Activated T-cell treated with anti-CD3 and anti-CD28 coated beads, Interleukin-2, amount 50 U/mL, for 24 hours (primary cell): ENCODE results near the gene PTMS.
"Not testable (repeated sequence)": the region's sequence is repeated elsewhere in the genome, so short reads cannot be mapped to it uniquely, and the experiment has no call there.

Experiments
- DNase-seq: peaks from one replicate; pipeline ENCODE4 v3.0.0-alpha.2; 2020
- H3K27ac Mint-ChIP-seq: 2 replicates; pipeline ENCODE4 v1.8.0; 2020; ENCODE audit warnings: mild to moderate bottlenecking, mixed read lengths
- H3K27me3 Mint-ChIP-seq: 2 replicates; pipeline ENCODE4 v1.8.0; 2020; ENCODE audit warnings: mixed read lengths
- H3K36me3 Mint-ChIP-seq: 2 replicates; pipeline ENCODE4 v1.8.0; 2020; ENCODE audit warnings: low read depth, mixed read lengths
- H3K4me1 Mint-ChIP-seq: 2 replicates; pipeline ENCODE4 v1.8.0; 2020; ENCODE audit warnings: low read depth, mixed read lengths
- H3K4me3 Mint-ChIP-seq: 2 replicates; pipeline ENCODE4 v1.8.0; 2020; ENCODE audit warnings: mild to moderate bottlenecking, moderate library complexity, mixed read lengths
- H3K9me3 Mint-ChIP-seq: 2 replicates; pipeline ENCODE4 v1.8.0; 2020; ENCODE audit warnings: mixed read lengths

PTMS gene

DNA sequence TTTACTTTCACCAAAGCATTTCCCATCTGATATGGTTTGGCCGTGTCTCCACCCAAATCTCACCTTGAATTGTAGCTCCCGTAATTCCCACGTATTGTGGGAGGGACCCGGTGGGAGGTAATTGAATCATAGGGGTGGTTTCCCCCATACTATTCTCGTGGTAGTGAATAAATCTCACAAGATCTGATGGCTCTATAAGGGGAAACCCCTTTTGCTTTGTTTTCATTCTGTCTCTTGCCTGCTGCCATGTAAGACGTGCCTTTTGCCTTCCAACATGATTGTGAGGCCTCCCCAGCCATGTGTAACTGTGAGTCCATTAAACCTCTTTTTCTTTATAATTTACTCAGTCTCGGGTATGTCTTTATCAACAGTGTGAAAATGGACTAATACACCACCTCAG lies 22.9 kb upstream of the PTMS start:
- Mint-ChIP-seq H3K36me3 (peaks cover 45% of the 10 kb centered on the region), H3K4me3 (peak overlapping the region; percentile 24), H3K4me1 (peaks cover 45% of the 10 kb centered on the region), H3K27ac (peak overlapping the region; percentile 92)
- not testable (repeated sequence) for H3K27me3 Mint-ChIP-seq, DNase-seq, H3K9me3 Mint-ChIP-seq

DNA sequence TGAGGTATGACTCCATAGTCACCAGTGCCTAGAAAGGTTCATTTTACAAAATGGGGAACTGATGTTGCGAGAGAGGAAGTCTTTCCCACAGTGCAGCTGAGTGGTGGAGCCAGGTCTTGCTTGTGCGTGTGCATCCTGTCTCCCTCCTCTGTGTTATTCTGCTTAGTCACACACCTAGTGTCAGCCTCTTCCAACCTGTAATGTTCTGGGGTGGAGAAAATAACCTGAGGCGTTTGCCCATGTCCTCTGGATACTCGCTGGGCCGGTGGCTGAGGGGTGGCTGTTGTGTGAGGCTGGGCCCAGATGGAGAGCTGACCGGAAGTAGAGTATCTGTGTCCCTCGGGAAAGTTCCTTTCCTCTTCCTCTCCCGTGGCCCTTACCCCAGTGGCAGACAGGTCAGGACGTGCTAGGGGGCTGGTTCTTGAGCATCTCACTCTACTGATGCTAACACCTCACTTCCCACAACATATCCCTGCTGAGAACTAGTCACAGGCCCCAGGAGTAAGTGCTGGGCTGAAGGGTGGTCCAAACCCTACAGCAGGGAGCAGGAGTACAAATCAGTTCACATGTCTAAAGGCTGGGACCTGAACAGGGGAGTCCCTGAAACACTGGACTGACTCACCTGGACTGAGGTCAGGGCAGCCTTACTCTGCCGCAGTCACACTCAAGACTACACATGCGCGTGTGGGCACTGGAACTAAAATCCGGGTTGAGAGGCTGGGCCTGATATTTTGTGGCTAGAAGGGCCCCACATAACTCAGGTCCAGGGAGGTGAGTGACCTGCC lies 20.2 kb upstream of the PTMS start:
- peaks cover 49% of the 10 kb centered on the region for H3K4me1 Mint-ChIP-seq
- H3K36me3 Mint-ChIP-seq: peaks cover 71% of the 10 kb centered on the region
- peak overlapping the region; percentile 90 for H3K27ac Mint-ChIP-seq
- no peaks in the 10 kb centered on the region for H3K27me3 Mint-ChIP-seq
- no peak overlapping the region for H3K4me3 Mint-ChIP-seq
- DNase-seq: no peak
- peaks cover 9% of the 10 kb centered on the region for H3K9me3 Mint-ChIP-seq

DNA sequence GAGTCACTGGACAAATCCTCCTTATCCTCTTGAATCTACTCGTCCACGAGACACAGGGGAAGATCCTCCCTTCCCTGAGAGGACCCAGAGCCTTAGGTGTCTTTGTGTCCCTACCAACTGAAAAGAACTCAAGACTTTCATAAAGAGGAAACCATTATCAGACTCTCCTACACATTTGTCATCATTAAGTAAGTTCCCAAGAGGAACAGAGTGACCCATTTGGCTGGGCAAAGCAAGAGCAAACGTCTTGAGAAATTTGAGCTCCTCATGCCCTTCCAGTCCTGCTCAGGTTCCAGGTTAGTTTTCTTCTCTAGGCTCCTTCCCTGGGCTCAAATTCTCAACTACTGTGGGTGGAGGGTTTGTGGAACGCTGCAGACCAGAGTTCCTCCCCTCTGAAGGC lies 18.9 kb upstream of the PTMS start:
- Mint-ChIP-seq H3K27me3 (no peaks in the 10 kb centered on the region), H3K27ac (peak overlapping the region; percentile 90), H3K4me3 (no peak overlapping the region), H3K4me1 (peaks cover 57% of the 10 kb centered on the region), H3K36me3 (peaks cover 84% of the 10 kb centered on the region), H3K9me3 (peaks cover 9% of the 10 kb centered on the region)
- DNase-seq: no peak

DNA sequence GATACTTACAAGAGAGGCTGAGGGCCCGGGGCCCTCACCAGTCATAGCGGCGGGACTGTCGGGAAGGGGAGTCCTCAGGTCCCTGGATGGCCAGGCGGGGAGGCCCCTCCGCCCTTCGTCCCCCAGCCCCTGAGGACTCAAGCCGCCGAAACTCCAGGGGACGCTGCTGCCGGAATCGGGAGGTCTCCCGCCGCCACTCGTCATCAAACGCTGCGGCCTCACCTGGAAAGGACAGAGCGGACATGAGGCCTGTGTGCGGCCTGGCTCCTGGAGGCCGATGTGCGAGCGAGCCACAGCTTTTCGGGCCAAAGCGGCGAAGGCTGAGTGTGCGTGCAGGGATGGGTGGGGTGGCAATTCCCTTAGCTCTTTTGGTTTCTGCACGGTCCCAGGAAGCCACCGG lies 17.4 kb upstream of the PTMS start:
- no peak overlapping the region for H3K27ac Mint-ChIP-seq
- peaks cover 88% of the 10 kb centered on the region for H3K36me3 Mint-ChIP-seq
- H3K9me3 Mint-ChIP-seq: peaks cover 2% of the 10 kb centered on the region
- H3K4me3 Mint-ChIP-seq: no peak overlapping the region
- DNase-seq: no peak
- peaks cover 46% of the 10 kb centered on the region for H3K4me1 Mint-ChIP-seq
- no peaks in the 10 kb centered on the region for H3K27me3 Mint-ChIP-seq

DNA sequence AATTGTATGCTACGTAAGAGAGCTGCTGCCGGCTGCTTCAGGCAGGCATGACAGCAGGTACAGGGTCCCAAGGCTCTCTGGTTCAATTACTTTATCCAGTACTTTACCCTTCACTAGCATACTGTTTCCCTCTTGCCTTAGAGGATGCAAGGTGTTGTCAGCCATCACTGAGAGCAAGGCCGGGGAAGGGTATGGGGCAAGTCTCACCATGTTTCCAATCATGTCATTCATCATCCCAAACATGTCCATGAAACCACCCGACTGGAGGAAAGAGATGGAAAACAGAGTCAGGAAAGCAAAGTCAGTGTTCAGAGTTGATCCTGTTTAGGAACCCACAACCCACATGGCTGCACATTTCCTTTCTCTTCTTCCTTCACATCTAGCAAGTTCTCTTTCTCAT lies 15.7 kb upstream of the PTMS start:
- H3K36me3 Mint-ChIP-seq: peaks cover 76% of the 10 kb centered on the region
- peaks cover 37% of the 10 kb centered on the region for H3K4me1 Mint-ChIP-seq
- DNase-seq: no peak
- H3K9me3 Mint-ChIP-seq: no peaks in the 10 kb centered on the region
- H3K4me3 Mint-ChIP-seq: no peak overlapping the region
- no peaks in the 10 kb centered on the region for H3K27me3 Mint-ChIP-seq
- peak overlapping the region; percentile 99 for H3K27ac Mint-ChIP-seq

DNA sequence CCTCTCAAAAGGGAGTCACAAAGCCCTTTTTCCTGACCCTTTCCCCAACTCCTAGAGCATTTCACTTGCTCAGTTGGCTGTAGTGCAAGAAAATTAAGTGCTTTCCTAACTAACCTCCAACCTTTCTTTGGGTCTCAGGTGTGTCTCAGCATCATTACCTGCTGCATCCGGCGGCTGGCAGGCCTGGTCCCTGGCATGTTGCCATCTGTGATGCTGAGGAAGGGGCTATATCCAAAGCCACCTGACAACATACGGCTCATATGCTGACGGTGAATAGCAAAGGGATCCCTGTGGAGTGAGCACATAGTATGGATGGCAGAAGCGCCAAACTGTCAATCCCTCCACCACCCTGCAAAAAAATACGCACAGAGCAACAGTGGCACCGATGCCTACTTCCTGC lies 14.4 kb upstream of the PTMS start:
- Mint-ChIP-seq H3K27me3 (no peaks in the 10 kb centered on the region), H3K36me3 (peaks cover 63% of the 10 kb centered on the region), H3K4me1 (peaks cover 27% of the 10 kb centered on the region)

DNA sequence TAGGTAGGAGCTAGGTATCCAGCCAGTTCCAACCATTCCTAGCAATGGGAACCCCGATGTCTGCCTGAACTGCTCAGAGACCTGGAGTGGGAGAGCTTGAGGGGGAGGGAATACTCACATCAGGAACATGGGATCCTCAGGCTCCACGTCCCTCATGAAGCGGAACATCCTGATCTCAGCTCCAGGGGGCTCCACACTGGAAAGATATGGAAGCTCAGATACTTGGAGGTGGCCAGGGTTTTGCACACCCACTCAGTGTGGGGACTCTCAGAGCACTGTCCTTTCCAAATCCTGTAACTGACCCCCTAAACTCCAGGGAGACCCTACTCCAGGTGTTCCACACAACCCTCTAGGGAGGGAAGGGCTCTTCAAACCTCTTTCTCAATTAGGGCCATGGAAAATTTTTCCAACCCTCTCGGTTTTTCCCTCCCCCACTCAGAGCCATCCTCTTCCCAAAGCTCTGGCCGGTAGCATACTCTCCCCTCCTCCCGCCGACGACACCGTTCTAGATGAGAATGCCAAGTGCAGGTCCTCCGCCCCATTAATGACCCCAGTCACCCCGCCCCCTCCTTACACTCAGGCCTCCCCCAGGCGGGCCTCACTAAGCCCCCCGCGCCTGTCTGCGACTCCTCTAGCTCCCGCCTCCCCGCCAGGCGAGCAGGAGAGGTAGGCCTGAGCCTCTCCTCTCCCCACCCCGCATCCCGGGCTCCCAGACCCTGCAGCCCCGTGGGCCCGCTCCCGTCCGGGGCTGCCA lies 13.8 kb upstream of the PTMS start:
- Mint-ChIP-seq H3K9me3 (no peaks in the 10 kb centered on the region), H3K27me3 (no peaks in the 10 kb centered on the region), H3K4me3 (peak overlapping the region; percentile 92), H3K36me3 (peaks cover 57% of the 10 kb centered on the region), H3K27ac (peak overlapping the region; percentile 99), H3K4me1 (peaks cover 25% of the 10 kb centered on the region)
- DNase-seq: no peak

More for the DNA sequence above, 14.4 kb upstream of the PTMS start:
- Mint-ChIP-seq H3K27ac (peak overlapping the region; percentile 99), H3K4me3 (peak overlapping the region; percentile 92), H3K9me3 (no peaks in the 10 kb centered on the region)
- DNase-seq: no peak

DNA sequence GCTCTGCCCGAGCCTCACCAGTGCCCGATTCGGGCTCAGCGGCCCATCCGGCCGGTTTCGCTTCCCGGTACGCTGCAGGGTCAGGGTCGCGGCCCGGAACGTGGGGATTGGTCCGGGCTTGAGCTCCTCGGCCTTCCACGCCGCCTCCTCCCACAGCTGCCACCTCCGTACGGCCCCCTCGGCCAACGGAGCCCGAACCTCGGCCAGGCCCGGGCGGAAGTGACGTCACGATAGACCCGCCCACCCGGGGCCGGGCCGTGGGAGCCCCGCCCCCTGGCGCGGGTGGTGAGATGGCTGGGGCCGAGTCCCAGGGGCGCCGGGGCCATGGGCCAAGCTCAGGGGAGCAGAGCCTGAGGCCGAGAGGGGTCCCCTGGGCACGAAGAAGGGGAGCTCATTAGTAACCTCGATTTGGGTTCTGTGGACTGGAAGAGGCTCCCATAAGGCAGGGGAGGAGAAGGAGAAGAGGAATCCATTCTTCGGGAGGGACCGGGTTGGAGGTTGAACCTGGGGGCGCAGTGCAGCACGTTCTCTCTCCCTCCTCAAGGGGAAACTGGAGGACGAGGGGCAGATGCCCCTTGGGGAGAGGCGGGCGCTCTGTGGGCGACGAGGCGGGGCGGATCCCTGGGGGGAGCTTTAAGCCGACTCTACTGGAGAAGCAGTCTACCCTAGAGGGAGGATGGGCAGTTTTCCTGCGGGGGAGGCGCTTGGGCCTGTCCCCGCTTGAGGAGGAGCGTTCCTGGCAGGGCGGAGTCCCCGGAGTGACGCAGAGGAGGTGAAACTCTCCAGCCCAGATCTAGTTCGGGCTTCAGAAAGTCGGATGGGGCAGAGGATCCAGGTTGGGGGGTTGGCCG lies 13.0 kb upstream of the PTMS start, which contains the start of gene MLF2:
Gene MLF2 (minus strand): TSS at position 221 of the 851 bp plus-strand sequence. CDS start 807 bp downstream, outside the sequence.
- Mint-ChIP-seq H3K4me1 (peaks cover 25% of the 10 kb centered on the region), H3K27ac (peak within 1 kb of the TSS; percentile 99), H3K27me3 (no peaks in the 10 kb centered on the region), H3K36me3 (peaks cover 49% of the 10 kb centered on the region), H3K9me3 (no peaks in the 10 kb centered on the region), H3K4me3 (peak within 1 kb of the TSS; percentile 92)
- peak; percentile 99 for DNase-seq

DNA sequence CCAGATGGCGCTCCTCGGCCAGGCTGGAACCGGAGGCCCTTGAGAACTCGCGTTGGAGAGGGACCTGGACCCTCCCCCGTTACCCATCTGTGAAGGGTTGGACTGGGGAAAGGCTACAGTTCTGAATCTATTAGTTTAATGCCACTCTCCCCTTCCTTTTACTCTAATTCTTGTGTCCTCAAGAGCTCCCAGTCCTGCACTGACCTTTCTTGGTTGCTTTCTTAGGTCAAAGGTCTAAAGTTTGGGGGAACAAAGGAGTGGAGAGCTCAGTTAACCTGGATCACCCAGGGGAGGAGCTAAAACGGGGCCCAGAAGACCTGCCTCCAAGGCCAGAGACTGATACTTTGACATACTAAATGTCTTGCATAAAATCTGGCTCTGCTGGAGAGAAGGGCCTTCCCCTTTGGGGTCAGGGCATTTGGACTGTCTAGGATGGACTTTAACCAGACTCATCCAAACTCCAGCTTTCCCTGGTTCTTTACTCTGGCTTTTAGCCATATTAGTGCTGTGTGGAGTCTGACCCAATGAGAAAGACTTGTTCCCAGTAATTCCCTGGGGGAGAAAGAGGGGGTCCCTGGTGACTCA lies 12.3 kb upstream of the PTMS start:
- Mint-ChIP-seq H3K27me3 (no peaks in the 10 kb centered on the region), H3K27ac (peak overlapping the region; percentile 99), H3K36me3 (peaks cover 42% of the 10 kb centered on the region), H3K4me3 (peak overlapping the region; percentile 92), H3K4me1 (peaks cover 29% of the 10 kb centered on the region), H3K9me3 (no peaks in the 10 kb centered on the region)
- no peak for DNase-seq

DNA sequence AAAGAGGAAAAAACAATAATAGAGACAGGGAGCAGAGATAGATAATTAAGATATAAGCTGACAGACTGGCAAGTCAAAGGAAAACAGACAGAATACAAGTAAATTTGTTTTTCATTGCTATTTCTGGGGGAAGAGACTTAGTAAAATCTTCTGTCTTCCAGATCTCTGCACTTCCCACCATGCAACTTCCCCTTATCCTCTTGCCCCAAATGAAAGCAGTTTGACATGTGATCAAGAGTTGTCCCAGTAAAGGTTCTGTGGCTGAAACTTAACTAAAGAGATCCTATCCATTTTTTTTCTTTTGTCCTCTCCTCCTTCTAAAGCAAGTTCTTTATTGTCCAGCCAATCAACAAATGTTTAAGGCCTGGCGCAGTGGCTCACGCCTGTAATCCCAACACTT lies 11.8 kb upstream of the PTMS start:
- H3K27ac Mint-ChIP-seq: no peak overlapping the region
- H3K27me3 Mint-ChIP-seq: no peaks in the 10 kb centered on the region
- H3K4me3 Mint-ChIP-seq: no peak overlapping the region
- H3K4me1 Mint-ChIP-seq: peaks cover 29% of the 10 kb centered on the region
- no peaks in the 10 kb centered on the region for H3K9me3 Mint-ChIP-seq
- DNase-seq: no peak
- peaks cover 37% of the 10 kb centered on the region for H3K36me3 Mint-ChIP-seq

DNA sequence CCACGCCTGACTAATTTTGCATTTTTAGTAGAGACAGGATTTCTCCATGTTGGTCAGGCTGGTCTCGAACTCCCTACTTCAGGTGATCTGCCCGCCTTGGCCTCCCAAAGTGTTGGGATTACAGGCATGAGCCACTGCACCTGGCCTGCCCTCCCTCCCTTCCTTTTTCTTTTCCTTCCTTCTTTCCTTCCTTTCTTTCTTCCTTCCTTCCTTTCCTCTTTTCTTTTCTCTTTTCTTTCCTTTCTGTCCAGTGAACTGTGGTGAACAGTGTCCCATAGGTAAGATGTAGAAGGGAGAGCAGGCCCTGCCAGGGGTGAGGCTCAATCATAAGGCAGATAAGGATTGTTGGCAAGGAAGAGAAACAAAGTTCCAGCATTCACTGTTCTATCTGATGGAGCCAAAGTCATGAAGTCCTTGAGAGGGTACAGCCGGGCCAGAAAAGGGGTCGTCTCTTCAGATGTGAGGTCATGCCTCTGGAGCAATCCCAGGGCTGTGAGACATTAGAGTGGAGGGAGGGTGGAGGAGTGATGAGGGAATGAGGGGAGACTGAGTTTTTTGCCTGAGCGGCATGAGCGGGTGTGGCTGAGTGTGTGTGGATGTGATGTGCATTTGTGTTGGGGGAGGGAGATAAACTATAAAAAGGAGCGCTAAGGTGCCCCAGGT lies 9.0 kb upstream of the PTMS start:
- no peak overlapping the region for H3K27ac Mint-ChIP-seq
- peaks cover 10% of the 10 kb centered on the region for H3K36me3 Mint-ChIP-seq
- no peaks in the 10 kb centered on the region for H3K9me3 Mint-ChIP-seq
- H3K4me1 Mint-ChIP-seq: peaks cover 12% of the 10 kb centered on the region
- no peak overlapping the region for H3K4me3 Mint-ChIP-seq
- peaks cover 4% of the 10 kb centered on the region for H3K27me3 Mint-ChIP-seq
- DNase-seq: no peak

DNA sequence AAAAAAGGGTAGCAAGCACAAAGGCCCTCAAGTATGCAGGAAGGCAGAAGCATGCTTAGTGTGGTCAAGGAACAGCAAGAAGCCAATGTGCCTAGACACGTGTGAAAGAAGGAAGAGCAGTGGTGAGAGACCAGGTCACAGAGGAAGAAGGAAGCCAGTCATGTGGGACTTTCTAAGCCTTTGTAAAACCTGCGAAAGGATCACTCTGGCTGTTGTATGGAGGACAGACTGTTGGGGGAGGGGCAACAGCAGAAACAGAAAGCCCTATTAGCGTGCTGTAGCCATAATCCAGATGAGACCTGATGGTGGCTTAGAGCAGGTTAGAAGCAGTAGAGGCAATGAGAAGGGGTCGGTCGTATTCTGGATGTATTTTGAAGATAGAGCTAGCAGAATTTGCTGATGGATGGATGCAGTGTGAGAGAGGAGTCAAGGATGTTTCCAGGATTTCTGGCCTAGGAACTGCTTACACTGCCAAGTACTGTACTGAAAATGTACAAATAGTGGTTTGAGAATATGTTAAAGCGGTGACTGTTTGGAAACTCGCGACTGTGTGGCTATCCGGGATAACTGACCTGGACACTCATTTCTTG lies 7.6 kb upstream of the PTMS start:
- H3K27me3 Mint-ChIP-seq: peaks cover 4% of the 10 kb centered on the region
- no peaks in the 10 kb centered on the region for H3K36me3 Mint-ChIP-seq
- H3K4me1 Mint-ChIP-seq: peaks cover 9% of the 10 kb centered on the region
- DNase-seq: no peak
- H3K4me3 Mint-ChIP-seq: no peak overlapping the region
- H3K27ac Mint-ChIP-seq: no peak overlapping the region
- H3K9me3 Mint-ChIP-seq: no peaks in the 10 kb centered on the region

DNA sequence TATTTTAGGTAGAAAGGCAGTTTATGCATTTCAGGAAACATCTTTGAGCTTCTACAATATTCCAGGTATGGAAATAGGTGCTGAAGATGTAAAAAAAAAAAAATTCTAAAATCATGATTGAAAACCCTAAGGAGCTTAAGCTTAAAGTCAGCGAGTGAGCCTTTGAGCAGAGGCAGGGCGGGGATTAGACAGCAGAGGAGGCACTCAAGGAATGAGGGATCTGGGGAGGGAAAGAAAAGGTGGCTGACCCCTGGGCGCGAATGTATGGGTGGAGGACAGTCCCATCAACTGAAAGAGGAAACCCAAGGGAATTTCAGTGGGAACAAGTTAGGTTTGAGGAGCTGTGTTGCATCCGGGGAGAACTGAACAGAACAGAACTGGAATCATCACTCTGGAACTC lies 6.4 kb upstream of the PTMS start:
- no peak overlapping the region for H3K4me3 Mint-ChIP-seq
- no peaks in the 10 kb centered on the region for H3K36me3 Mint-ChIP-seq
- peaks cover 12% of the 10 kb centered on the region for H3K27me3 Mint-ChIP-seq

More for the DNA sequence above, 6.4 kb upstream of the PTMS start:
- no peak for DNase-seq
- H3K9me3 Mint-ChIP-seq: no peaks in the 10 kb centered on the region
- H3K27ac Mint-ChIP-seq: no peak overlapping the region
- peaks cover 12% of the 10 kb centered on the region for H3K4me1 Mint-ChIP-seq
